HEK293T (cell line): ENCODE measurements around the gene TUFM.

Experiments
- CTCF ChIA-PET: fragments of 350-600 bp; formaldehyde crosslinking; extraction: SDS; loops from one replicate; lab custom pipeline; 2021; ENCODE audit warnings: antibody characterized with exemption, inconsistent platforms; lab: Yijun Ruan, JAX
- POLR2A ChIA-PET: fragments of 350-600 bp; formaldehyde crosslinking; extraction: SDS; loops from one replicate; lab custom pipeline; 2020; ENCODE audit warnings: antibody characterized with exemption, inconsistent platforms; lab: Yijun Ruan, JAX
- DNase-seq: peaks from one replicate; pipeline ENCODE4 v3.0.0; 2012; ENCODE audit warnings: mixed read lengths; ENCODE audit errors: extremely low spot score
- ARNT ChIP-seq: fragments of 450-650 bp; IDR thresholded peaks from 2 replicates; pipeline ENCODE4 v1.6.1; 2017; ENCODE audit warnings: mild to moderate bottlenecking
- BHLHE40 ChIP-seq: fragments of 450-650 bp; IDR thresholded peaks from 2 replicates; pipeline ENCODE4 v1.6.1; 2016; ENCODE audit warnings: mild to moderate bottlenecking, moderate library complexity, borderline replicate concordance
- CTBP1 ChIP-seq: fragments of 450-650 bp; IDR thresholded peaks from 2 replicates; pipeline ENCODE4 v1.6.1; 2016; ENCODE audit warnings: borderline replicate concordance
- ELF4 ChIP-seq: fragments of 450-650 bp; IDR thresholded peaks from 2 replicates; pipeline ENCODE4 v1.6.1; 2017; ENCODE audit warnings: antibody characterized with exemption
- FOXA1 ChIP-seq: fragments of 450-650 bp; IDR thresholded peaks from 2 replicates; pipeline ENCODE4 v1.6.1; 2016; ENCODE audit warnings: mild to moderate bottlenecking
- FOXK2 ChIP-seq: fragments of 450-650 bp; IDR thresholded peaks from 2 replicates; pipeline ENCODE4 v1.6.1; 2016; ENCODE audit warnings: mild to moderate bottlenecking
- FOXM1 ChIP-seq: fragments of 450-650 bp; IDR thresholded peaks from 2 replicates; pipeline ENCODE4 v1.6.1; 2017; ENCODE audit warnings: mild to moderate bottlenecking, borderline replicate concordance
- HDGF ChIP-seq: fragments of 450-650 bp; IDR thresholded peaks from 2 replicates; pipeline ENCODE4 v1.6.1; 2017; ENCODE audit warnings: antibody characterized with exemption, borderline replicate concordance
- L3MBTL2 ChIP-seq: fragments of 450-650 bp; conservative IDR thresholded peaks from 2 replicates; pipeline ENCODE4 v1.6.1; 2016; ENCODE audit warnings: mild to moderate bottlenecking
- LEF1 ChIP-seq: fragments of 450-650 bp; IDR thresholded peaks from 2 replicates; pipeline ENCODE4 v1.6.1; 2017; ENCODE audit warnings: mild to moderate bottlenecking, borderline replicate concordance
- NFRKB ChIP-seq: fragments of 450-650 bp; IDR thresholded peaks from 2 replicates; pipeline ENCODE4 v1.6.1; 2016; ENCODE audit warnings: mild to moderate bottlenecking, moderate library complexity
- PKNOX1 ChIP-seq: fragments of 450-650 bp; IDR thresholded peaks from 2 replicates; pipeline ENCODE4 v1.6.1; 2016
- SP1 ChIP-seq: fragments of 450-650 bp; IDR thresholded peaks from 2 replicates; pipeline ENCODE4 v1.6.1; 2017
- SUZ12 ChIP-seq: fragments of 450-650 bp; IDR thresholded peaks from 2 replicates; pipeline ENCODE4 v1.6.1; 2016; ENCODE audit warnings: mild to moderate bottlenecking
- TARDBP ChIP-seq: fragments of 450-650 bp; IDR thresholded peaks from 2 replicates; pipeline ENCODE4 v1.6.1; 2016
- ZNF384 ChIP-seq: fragments of 450-650 bp; IDR thresholded peaks from 2 replicates; pipeline ENCODE4 v1.6.1; 2016

TUFM gene

GRCh38 chr16:28880589-28880915, 34.4 kb upstream of the TUFM start:
- DNase-seq: no peak
- CTCF ChIA-PET: interaction anchor here (0.6 kb wide), 1 partner anchor 69 kb away, joined by 3 read pairs; no protein-coding TSS in a partner anchor
- TF ChIP-seq SP1: no peak
- no peak for TF ChIP-seq ELF4
- no peak for TF ChIP-seq NFRKB
- TF ChIP-seq L3MBTL2: no peak
- no peak for TF ChIP-seq HDGF
- POLR2A ChIA-PET: interaction anchor here (0.6 to 2.6 kb wide), 5 partner anchors 11 to 70 kb away, joined by 3 to 17 read pairs (median 6); partner anchors contain the start of genes NFATC2IP and SH2B1

GRCh38 chr16:28879841-28880588, 33.9 kb upstream of the TUFM start:
- POLR2A ChIA-PET: interaction anchor here (0.6 to 2.6 kb wide), 8 partner anchors 11 to 70 kb away, joined by 3 to 17 read pairs (median 4); partner anchors contain the start of genes NFATC2IP, SH2B1 and TUFM
- peak; percentile 95 for DNase-seq
- CTCF ChIA-PET: no interaction called here
- TF ChIP-seq L3MBTL2 (peak; percentile 100), LEF1 (no peak), ZNF384 (no peak)

DNA sequence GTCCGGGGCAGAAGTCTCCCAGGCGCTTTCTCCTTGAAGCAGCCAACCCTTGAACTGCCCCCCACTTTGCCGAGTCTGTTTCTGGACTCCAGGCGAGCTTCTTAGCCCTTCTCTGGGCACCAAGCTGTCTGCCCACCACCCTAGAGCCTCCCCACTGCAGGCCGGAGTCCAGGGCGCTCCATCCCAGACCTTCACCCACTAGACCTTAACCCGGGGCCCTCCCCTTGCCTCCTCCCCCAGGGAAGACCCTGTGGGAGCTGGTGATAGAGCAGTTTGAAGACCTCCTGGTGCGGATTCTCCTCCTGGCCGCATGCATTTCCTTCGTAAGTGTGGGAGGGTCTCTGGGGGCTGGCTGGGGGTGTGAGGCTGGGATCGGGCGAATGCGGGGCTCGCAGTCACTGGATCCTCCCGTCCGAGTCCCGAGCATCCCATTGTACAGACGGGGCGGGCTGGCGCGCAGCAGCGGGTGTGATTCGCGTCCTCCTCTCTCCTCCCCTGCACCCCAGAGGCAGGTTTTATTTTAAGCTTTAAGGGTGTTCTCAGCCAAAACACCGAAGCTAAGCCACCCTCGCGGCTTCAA, 33.2 kb upstream of the TUFM start:
- POLR2A ChIA-PET: interaction anchor here (0.6 to 2.6 kb wide), 8 partner anchors 12 to 71 kb away, joined by 3 to 17 read pairs (median 4); partner anchors contain the start of genes NFATC2IP, SH2B1 and TUFM
- CTCF ChIA-PET: no interaction called here
- no peak for TF ChIP-seq NFRKB
- no peak for TF ChIP-seq BHLHE40
- TF ChIP-seq TARDBP: no peak
- no peak for TF ChIP-seq SP1
- no peak for TF ChIP-seq LEF1
- TF ChIP-seq FOXK2: no peak
- no peak; the same call in 1 of the 2 replicates for TF ChIP-seq FOXM1
- no peak for TF ChIP-seq FOXA1
- no peak for TF ChIP-seq L3MBTL2
- no peak for TF ChIP-seq CTBP1
- no peak for TF ChIP-seq HDGF
- TF ChIP-seq ZNF384: no peak
- no peak for TF ChIP-seq ELF4
- TF ChIP-seq ARNT: no peak
- no peak for DNase-seq

DNA sequence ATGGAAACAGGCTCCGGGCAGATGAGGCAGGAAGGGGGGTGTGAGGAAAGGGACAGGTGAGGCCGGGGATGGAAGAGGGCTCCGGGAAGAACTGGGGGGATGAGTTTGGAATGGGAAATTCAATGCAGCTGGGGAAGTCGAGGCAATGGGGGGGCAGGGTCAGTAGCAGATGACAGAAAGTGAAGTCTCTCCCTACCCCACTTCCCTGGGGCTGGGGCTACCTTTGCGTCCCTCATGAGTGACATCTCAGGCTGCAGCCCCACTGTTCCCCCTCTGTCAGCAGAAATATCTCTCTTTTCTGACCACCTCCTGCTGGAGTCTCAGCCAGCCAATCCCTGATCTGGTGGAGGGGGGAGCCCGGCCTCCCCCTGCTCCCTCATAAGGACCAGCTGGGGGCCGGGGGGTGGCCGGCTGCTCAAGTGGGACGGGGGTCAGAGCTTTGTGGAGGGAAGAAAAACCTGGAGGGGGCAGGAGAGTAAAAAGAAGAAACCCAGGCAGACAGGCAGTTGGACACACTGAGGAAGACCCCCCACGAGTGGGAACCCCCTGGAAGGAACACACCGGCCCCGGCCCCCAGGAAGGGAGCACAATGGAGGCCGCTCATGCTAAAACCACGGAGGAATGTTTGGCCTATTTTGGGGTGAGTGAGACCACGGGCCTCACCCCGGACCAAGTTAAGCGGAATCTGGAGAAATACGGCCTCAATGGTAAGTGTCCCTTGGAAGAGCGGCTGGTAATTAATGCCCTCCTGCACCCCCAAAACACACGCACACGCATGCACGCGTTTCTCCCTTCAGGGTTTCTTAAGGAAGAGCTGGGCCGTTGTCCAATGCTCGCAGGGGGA, 32.2 kb upstream of the TUFM start, which contains the start of gene ATP2A1:
Gene ATP2A1, plus strand, starts transcription at position 406 of the 844 bp plus-strand sequence. Its CDS starts 184 bp downstream, at position 590.
- POLR2A ChIA-PET: interaction anchor here (1.6 to 2.6 kb wide), 3 partner anchors 16 to 72 kb away, joined by 3 to 17 read pairs (median 7); partner anchors contain the start of genes NFATC2IP and SH2B1
- TF ChIP-seq L3MBTL2: no peak
- no peak for TF ChIP-seq ELF4
- no peak for TF ChIP-seq LEF1
- no peak for TF ChIP-seq ARNT
- TF ChIP-seq CTBP1: no peak
- TF ChIP-seq PKNOX1: no peak
- TF ChIP-seq FOXM1: no peak
- TF ChIP-seq FOXA1: no peak
- no peak for TF ChIP-seq BHLHE40
- no peak for TF ChIP-seq SUZ12
- TF ChIP-seq ZNF384: no peak
- no peak for TF ChIP-seq HDGF
- no peak for TF ChIP-seq TARDBP
- TF ChIP-seq SP1: no peak
- TF ChIP-seq FOXK2: no peak
- TF ChIP-seq NFRKB: no peak
- CTCF ChIA-PET: no interaction called here
- DNase-seq: no peak

- ChIA-PET CTCF (no interaction called here), POLR2A (interaction anchor here (0.8 kb wide), 1 partner anchor 55 kb away, joined by 4 read pairs; the partner anchor contains the start of gene ATXN2L)
- no peak for DNase-seq
- TF ChIP-seq CTBP1: no peak
- no peak for TF ChIP-seq PKNOX1
- TF ChIP-seq HDGF: no peak
- no peak for TF ChIP-seq FOXM1
- no peak for TF ChIP-seq FOXK2
- TF ChIP-seq L3MBTL2: no peak
- TF ChIP-seq LEF1: no peak
Observed at GRCh38 chr16:28877655-28878000, 31.5 kb upstream of the TUFM start.
